GM15510 (cell line): ENCODE data around the gene NOC4L.
A peak's percentile ranks its signal among the peaks of the same experiment; 100 is the strongest.

Source experiments
- POLR2A ChIP-seq: IDR thresholded peaks from 3 replicates; pipeline ENCODE4 v1.6.1; 2011; ENCODE audit warnings: borderline replicate concordance; ENCODE audit not compliant: insufficient read length; ENCODE audit errors: extremely low read depth

Gene NOC4L

DNA sequence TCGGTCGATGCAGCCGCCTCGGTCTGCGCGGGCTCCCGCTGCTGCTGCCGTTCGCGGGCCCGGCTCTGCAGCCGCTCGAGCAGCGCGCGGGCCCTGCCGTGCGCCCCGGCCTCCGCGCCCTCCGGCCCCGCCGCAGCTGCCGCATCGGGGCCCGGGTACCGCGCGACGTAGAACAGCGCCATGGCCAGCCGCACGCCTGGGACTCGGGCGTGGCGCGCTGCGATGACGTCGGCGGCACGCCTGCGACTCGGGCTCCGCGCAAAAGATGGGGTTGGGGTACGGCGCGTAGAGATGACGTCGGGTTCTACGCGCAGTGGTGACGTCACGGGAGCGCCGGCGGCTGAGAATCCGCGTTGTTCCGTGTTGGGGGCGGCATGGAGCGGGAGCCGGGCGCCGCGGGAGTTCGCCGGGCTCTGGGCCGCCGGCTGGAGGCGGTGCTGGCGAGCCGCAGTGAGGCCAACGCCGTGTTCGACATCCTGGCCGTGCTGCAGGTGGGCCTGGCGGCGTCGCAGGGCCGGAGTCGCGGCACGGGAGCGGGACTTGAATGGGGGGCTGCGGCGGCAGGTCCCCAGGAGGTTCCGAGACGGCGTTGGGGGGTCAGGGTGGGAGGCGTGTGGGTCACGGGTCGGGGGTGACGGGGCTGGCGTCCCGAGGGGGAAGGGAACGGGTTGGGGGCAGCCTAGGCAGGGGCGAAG, at the start of gene NOC4L, which contains the start of gene DDX51:
TSS of gene NOC4L (plus strand) at position 343 of the 695 bp plus-strand sequence. CDS start at position 375, 32 bp downstream.
TSS of gene DDX51 (minus strand) at position 205 of the 695 bp plus-strand sequence. CDS start at position 182, 23 bp downstream.
- peak; percentile 90 for TF ChIP-seq POLR2A

DNA sequence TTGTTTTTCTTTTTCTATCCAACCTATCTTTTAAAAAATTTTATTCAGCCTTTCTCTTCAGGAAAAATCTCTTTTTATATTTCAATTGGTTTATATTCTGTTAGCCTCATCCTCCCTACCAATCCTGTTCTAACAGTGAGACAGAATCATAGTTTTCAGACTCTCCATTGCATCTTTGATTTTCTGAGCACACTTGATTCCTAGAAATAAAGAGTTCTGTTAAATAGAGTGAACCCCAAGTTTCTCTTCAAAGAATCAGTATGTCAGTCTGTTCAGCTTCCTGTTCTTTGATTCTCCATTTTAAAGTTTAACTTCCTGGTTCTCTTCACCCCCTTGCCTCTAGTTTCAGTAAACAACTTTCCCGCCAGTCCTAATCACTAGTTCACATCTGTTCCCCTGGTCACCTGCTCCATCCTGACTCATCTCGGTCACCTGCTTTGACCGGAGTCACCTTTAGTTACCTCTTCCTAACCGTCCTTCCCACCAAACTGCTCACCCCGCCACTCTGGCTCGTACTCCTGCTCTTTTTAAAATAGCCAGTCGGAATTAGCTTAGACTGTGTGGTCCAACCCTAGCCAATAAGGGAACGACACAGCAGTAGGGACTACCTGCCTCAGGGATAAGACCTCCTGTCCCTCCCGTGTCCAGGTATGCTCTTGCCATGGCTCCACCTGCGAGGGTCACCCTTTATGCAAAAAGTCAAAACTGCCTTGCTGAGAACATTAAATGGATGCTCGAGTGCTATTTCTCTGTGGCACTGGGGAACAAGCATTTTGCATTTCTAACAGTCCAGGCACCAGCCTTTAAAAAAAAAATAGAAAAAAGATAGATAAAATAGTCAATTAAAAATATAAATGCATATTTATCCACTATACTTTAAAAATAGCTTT, 48.5 kb upstream of the NOC4L start:
- TF ChIP-seq POLR2A, result no peak

DNA sequence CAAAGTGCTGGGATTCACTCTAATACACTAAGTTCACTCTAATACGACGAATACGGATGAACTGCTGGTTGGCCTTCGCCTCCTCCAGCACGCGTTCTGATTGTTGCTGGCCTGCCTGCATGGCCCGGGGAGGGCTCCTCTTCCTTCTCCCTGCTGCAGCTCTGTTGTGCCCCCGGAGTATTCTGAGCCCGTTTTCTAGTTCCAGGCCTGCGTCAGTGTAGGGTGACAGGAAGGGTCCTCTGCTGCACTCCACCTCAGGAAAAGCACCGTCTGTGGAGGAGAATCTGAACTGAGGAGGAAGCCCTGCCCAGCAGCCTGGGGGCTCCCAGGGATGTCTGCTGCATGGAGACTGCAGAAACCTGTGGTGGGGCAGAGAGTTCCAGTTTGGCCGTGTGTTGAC, 44.5 kb upstream of the NOC4L start:
- TF ChIP-seq POLR2A, result no peak

DNA sequence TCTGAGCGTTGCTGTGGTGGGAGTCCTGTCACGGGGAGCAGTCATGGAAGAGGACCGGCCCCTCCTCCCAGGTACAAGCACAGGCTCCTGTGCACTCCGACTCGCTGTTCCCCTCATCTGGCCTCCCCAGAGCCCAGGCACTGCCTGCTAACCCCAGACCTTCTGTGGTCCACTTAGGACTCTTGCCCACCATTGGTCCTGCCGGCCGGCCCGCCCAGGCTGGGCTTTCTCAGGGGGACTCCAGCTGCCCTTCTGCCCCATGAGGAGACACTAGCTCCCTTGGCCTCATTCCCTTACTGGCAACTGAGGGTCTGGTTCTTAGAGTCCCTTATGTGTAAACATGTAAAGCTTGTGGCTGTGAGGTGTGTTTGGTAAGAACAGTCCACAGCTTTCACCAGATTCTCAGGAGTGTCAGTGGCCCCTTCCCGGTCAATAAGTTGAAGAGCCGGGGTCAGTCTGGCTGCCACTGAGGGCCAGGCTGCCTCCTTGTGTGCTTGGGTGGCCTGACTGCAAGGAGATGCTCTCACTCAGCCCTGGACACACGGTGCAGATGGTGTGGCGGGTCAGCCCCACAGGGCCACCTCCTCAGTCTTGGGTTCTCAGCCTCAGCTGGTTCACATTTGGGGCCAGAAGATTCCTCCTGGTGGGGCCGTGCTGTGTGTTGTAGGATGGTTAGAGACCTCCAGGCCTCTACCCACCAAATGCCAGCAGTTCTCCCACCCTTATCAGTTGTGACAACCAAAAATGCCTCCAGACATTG, 43.8 kb upstream of the NOC4L start:
- TF ChIP-seq POLR2A, result no peak

DNA sequence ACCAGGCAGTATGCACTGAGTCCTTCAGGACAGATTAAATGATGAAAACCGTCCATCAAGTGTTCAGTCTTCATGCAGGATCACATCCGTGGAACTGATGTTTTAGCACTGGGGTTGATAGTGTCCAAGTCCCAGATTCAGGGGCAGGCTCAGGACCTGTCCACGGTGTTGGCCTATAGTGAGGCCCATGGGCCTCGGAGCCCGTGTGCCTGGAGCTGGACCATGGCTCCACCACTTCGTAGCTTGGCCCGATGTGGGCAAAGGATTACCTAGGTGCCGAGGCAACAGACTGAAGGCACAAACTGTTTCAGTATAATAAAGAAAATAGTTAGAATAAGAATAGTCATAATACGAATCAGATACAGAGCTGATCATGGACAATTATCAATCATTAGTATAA, 42.0 kb upstream of the NOC4L start:
- TF ChIP-seq POLR2A, result no peak

DNA sequence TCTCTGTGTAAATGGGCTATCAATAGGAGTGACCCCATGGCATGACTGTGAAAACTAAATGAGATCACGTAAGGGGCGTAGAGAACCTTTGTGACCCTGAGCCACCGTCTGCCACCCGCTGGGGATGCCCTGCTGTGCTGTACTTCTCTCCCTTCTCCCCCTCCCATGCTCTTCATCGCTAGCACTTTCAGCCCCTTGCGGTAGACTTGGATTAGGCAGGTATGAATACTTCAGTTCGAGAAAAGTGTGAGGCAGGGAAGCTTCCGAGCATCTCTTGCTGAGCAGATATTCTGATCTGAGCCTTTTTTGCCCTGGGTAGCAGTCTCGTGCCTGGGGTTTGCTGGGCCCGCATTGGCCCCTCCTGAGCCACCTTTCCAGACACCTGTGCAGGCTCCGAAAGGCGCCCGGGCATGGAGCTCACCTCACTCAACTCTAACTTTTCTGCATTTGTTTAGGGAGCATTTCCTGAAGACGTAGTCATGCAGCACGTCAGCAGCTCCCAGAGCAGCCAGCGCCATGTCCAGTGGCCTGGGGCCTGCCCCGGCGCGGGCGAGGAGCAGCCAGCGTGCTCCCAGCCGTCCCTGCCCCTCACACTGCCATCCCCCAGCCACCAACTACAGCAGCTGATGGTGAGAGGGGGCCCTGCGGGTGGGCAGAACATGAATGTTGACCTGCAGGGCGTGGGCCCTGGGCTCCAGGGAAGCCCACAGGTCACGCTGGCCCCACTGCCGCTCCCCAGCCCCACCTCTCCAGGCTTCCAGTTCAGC, 40.5 kb upstream of the NOC4L start:
- no peak for TF ChIP-seq POLR2A

DNA sequence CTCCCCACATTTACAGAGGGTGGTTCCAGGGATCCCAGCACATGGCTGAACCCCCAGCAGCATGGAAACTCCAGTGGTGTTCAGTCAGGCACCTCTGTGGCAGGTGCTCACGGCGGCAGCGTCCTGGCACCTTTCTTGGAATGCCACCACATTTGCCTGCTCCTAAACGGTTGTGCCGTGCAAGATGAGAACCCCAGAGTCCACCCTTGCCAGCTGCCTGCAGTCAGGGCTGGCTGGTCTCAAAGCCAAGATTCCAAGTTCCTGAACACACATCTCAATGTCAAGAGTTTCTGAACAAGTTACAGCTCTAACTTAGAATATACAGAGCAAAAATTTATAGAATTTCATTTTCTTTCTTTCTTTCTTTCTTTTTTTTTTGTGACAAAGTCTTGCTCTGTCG, 38.8 kb upstream of the NOC4L start:
- TF ChIP-seq POLR2A, result no peak

DNA sequence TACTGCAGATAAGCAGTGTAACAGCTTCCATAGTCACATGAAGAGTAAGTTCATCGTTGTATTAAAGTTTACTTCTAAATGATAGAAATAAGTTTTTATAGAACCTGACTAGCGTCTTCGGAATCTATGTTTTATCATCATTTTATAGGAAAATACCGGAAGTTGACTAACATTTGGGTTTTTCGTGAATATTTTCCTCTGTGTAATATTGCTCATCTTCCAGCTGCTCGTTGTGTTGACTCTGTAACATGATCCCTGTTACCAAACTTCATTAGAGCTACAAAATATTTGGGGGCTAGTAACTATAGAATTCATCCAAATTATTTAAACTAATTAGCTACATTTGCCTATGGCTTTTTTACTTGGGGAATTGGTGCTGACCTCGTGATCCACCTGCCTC, 37.3 kb upstream of the NOC4L start:
- no peak for TF ChIP-seq POLR2A

DNA sequence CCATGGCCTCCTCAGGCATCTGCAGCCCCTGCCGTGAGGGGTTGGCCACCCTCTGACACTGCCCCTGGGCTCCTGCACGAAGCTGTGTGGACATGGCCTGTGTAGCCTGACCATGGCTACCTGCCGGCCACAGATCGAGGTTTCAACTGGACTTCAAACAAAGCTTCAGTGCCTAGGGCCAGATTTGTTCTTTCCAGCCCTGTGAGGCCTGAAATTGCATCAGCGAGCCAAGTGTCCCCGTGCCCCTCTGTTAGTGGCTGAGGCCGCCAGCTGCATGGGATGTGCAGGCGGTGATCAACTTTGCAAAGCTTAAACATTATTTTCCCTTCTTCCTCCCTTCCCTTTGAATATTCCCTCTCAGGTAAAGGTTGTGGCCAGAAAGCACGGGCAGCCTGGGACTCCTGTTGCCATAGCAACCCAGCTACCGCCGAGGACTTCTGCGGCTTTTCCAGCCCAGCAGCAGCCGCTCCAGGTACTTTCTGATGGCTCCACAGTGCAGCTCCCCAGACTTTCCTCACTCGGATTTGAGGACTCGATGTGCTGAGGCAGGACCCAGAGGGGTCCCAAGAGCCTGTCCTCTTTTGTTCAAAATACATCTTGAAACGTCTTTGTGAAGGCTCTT, 35.9 kb upstream of the NOC4L start:
- no peak for TF ChIP-seq POLR2A

DNA sequence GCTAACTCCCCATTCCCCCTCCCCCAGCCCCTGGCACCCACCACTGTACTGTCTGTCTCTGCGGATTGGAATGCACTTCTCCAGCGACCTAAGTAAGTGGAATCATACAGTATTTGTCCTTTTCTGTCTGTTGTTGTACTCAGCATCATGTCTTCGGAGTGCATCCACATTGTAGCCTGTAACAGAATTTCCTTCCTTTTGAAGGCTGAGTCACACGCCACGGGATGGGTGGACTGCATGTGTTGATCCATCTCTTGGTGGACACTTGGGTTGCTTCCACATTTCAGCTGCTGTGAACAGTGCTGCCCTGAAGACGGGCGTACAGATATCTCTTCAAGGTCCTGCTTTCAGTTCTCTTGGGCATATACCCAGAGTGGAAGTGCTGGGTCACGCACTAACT, 34.5 kb upstream of the NOC4L start:
- TF ChIP-seq POLR2A, result no peak

DNA sequence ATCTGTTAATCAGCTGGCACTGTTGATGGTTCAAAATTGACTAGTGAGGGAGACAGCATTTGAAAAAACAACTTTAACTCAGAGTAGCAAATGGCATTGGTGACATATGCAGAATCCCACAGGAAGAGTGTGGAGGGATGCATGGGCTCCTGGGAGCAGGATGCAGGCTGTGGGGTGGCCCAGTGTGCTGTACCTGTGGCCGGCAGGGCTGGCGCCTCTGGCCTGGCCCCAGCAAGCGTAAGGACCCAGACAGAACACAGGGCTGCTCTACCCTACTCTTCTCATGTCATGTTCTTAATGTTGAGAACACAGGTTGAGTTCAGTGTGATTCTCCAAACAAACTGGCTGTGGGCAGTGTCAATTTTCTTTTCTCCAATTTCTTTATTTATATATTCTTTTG, 33.6 kb upstream of the NOC4L start:
- TF ChIP-seq POLR2A, result no peak

DNA sequence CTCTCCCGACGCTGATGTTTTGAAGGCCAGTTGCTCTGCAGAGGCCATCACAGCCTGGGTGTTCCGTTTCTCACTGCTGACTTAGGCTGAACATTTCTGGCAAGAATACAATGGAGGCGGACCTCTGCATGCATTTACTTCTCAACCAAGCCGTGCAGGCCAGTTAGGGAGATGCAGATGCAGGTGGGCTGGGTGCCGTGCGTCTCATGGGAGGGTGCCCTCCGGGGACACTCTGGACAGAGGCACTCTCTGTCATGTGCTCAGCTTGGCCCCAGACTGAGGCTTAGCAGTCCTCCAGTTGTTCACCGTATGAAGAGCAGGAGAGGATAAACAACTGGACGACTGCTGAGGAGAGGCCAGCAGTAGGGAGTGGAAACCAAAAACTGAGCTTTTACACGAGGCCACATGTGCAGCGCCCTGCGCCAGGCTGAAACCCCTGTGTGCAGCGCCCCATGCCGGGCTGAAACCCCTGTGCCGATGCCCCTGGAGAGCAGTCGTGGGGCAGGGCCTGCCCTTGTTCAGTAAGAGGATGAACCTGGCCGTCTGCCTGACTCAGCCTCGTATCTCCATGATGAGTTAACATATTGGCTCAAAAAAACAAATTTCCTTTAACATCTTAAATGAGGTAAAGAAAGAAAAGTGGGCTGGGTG, 32.5 kb upstream of the NOC4L start:
- TF ChIP-seq POLR2A, result no peak

DNA sequence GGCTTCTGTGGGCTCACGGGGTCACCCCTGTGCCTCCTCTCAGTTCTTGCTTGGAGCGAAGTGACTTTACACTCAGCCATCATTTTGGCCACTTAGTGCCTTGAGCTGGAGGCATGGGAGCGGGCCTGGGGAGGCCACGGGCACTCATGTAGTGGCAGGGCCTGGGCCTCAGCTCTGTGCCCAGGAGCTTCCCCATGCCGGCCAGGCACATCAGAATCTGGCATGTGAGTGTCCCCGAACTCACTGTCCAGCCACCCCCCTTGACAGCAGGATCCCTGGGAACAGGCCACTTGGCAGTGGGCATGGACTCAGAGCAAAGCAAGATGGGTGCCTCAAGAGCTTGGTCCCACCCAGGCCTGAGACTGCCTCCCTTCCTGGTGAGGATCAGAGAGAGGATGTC, 29.6 kb upstream of the NOC4L start:
- TF ChIP-seq POLR2A, result no peak

DNA sequence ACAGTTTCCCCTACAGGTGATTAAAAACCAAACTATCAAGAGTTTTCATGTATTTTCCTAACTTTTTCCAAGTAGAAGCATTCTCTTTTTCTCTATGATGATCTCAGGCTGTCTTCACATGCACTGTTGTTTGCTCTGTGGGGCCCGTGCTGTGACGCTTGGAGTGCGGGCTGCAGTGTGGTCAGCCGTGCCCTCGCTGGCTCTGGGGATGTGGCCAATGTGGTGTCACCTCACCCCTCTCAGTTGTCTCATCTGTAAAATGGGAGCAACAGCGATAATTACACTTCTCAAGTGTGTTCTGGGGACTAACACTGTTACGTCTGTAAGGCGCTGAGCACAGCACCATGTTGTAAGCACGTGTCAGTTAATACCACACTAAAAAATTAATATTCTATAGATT, 28.8 kb upstream of the NOC4L start:
- no peak for TF ChIP-seq POLR2A
